Astrocyte of the cerebellum (primary cell): Measurements from ENCODE around the gene OR4F15.
"Not testable (repeated sequence)": the region's sequence is repeated elsewhere in the genome, so short reads cannot be mapped to it uniquely, and the experiment has no call there.

Experiments used
- DNase-seq: peaks from one replicate; pipeline ENCODE4 v3.0.0-alpha.2; 2011; ENCODE audit warnings: low read depth
- H3K4me3 ChIP-seq: 2 replicates; pipeline ENCODE4 v1.5.1; 2011; ENCODE audit warnings: mild to moderate bottlenecking, low read depth, low read length, moderate library complexity
- in situ Hi-C: cut with HindIII; loops from 2 replicates; pipeline ENCODE4 v1.10.0; 2017; ENCODE audit warnings: low sequenced_read_pairs
- TF ChIP-seq, protein P1 (sequence below): IDR thresholded peaks from 2 replicates; pipeline ENCODE4 v1.5.1; 2012; ENCODE audit warnings: low read length, low read depth, moderate library complexity, mild to moderate bottlenecking; ENCODE audit errors: missing control alignments

Gene OR4F15

DNA sequence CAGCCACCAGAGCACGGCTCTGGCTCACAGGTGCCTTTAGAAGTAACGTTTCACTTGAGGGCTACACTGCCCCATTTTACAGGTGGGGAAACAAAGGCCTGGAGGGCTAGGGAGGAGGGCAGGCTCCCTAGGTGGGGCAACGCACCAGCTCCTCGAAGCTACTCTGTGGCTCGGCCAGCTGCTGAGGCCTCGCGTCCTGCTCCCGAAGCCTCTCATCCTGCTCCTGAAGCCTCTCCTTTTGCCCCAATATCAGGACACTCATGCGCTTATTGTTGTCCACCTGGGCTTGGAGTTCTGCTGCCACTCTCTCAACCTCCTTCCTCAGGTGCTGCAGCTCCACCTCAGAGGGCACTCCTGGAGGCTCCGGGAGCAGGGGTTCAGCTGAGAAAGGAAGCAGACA is 36.9 kb upstream of the OR4F15 start:
- no peak overlapping the region for H3K4me3 ChIP-seq
- in situ Hi-C loops, result no loop called here
- no peak for DNase-seq
- TF ChIP-seq, protein P1, sequence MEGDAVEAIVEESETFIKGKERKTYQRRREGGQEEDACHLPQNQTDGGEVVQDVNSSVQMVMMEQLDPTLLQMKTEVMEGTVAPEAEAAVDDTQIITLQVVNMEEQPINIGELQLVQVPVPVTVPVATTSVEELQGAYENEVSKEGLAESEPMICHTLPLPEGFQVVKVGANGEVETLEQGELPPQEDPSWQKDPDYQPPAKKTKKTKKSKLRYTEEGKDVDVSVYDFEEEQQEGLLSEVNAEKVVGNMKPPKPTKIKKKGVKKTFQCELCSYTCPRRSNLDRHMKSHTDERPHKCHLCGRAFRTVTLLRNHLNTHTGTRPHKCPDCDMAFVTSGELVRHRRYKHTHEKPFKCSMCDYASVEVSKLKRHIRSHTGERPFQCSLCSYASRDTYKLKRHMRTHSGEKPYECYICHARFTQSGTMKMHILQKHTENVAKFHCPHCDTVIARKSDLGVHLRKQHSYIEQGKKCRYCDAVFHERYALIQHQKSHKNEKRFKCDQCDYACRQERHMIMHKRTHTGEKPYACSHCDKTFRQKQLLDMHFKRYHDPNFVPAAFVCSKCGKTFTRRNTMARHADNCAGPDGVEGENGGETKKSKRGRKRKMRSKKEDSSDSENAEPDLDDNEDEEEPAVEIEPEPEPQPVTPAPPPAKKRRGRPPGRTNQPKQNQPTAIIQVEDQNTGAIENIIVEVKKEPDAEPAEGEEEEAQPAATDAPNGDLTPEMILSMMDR, result no peak

DNA sequence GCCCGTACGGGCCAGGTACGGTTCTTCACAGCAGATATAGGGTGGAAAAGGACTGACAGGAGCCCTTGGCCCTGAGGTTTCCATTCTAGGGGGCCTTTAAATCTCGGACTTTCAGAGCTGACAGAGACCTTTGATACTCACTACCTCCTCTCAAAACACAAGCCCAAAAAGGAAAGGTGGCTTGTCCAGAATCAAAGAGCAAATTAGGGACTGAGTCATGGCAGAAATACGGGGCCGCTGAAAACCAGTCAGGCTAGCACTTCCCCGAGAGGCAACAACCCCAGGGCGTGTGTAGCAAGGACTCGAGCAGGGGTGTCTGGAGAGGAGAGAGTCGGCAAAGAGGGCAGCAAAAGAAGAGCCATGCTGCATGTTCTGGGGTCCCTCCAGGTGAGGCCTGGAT is 33.4 kb upstream of the OR4F15 start:
- H3K4me3 ChIP-seq, DNase-seq, in situ Hi-C loops: not testable (repeated sequence)

DNA sequence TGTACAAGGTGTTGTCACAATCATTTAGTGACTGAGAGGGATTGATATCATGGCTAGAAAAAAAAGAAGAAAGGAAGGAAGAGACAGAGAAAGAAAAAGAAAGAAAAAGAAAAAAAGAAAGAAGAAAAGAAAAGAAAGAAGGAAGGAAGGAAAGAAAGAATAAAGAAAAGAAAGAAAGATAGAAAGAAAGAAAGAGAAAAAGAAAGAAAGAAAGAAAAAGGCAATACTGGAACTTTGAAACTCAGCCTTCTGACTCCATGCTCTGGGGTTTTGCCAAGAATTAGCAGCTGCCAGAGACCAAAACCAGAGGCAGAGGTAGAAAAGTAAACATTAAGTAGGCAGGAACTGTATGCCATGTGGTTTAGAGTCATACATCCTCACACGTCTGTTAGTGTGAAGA is 31.8 kb upstream of the OR4F15 start:
- in situ Hi-C loops, H3K4me3 ChIP-seq: not testable (repeated sequence)
- peak; percentile 9 for DNase-seq

DNA sequence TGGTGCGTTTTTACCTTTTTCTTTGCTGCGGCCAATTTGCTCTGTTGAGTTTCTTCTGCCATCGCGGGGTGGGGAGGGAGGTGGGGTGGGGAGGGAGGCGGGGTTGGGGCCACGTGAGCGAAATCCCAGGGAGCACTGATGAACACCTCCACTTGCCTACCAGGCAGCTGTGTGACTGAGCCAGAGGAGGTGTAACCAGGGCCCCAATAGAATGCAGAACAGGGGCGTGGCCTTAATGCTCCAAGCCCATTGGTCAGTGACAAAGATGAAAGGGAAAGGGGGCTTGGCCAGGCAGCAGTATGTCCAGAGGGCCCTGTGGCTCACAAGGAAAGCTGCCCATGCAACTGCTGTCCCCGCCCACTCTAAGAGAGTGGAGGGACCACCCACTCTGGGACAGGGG is 30.1 kb upstream of the OR4F15 start:
- no peak overlapping the region for H3K4me3 ChIP-seq
- no peak for DNase-seq
- TF ChIP-seq, protein P1, result no peak
- in situ Hi-C loops, result no loop called here

DNA sequence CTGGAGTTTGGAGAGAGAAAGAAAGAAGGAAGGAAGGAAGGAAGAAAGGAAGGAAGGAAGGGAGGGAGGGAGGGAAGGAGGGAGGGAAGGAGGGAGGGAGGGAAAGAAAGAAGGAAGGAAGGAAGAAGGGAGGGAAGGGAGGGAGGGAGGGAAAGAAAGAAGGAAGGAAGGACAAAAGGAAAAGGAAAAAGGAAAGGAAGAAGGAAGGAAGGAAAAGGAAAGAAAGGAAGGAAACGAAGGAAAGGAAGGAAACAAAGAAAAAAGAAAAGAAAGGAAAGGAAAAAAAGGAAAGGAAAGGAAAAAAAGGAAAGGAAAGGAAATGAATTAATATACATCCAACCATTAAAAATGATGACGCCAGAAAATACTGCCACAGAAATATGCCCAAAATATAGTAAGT is 27.4 kb upstream of the OR4F15 start:
- no peak for DNase-seq
- in situ Hi-C loops, result no loop called here
- TF ChIP-seq, protein P1, result no peak
- H3K4me3 ChIP-seq, result no peak overlapping the region

DNA sequence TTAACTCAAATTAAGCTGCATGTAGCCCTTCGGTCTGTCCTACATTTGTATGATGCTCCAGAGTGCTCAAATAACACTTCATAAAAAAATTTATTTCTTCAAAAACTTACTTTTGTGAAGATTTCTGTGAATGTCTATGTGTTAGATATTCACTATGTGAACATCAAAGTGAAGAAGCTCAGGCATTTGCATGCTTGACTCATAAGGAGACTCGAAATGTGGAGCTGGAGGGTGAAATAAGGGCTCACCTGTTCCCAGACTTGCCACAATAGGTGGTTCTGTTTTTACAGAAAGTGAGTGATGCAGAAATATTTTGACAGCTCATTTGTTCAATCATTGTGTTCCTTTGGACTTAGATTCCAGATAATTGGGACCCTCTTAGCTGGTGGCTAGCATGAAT is 25.6 kb upstream of the OR4F15 start:
- in situ Hi-C loops, H3K4me3 ChIP-seq, DNase-seq: not testable (repeated sequence)

DNA sequence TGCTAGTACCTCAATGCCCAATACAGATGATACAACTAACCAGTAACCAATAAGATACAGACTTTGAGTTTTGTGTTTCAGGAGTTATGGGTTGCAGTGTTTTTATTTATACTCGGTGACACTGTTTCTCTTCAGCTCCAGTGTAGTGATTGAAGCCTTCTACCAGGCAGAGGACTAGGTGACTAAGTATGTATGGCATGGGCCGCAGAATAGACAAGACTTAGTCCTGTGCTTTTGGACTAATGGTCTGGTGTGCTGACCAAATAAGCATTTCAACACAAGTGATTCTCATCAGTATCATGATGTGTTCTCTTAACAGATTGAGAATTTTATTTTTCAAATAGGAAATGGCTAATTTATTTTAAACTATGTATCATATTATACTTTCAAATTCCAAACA is 24.0 kb upstream of the OR4F15 start:
- H3K4me3 ChIP-seq, in situ Hi-C loops, DNase-seq: not testable (repeated sequence)

DNA sequence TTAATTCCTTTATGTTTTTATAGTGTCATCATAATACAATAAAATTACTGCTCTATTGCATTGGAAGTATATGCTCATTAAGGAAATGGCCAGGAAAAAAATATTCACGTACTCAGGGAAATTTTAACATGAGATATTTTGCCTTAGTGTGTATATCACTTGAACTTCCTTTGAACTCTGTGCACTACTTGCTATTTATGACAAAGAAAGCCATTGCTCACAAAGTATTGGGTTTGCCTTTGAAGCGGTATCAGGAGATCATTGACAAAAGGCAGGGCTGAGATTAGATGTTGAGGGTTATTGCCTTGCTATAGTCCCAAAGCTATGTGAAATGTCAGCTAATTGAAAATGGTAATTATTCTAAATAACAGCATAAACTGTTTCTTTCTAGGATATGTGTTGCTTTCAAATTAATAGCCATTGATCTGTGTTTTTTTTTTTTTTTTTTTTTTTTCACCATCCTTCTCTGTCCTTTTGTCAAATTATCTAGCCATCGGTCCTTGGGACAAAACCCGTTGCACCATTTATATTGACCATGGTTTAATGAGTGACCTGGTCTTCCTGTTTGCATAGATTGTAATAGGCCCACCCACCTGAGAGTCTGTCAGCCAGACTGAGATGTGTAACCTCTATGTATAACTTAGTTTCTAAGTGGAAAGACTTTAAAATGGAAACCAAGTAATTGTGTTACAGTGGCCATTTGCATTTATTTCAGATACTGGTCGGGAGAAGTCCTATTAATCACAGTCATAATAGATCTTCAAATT is 23.3 kb upstream of the OR4F15 start:
- DNase-seq, in situ Hi-C loops, H3K4me3 ChIP-seq: not testable (repeated sequence)

DNA sequence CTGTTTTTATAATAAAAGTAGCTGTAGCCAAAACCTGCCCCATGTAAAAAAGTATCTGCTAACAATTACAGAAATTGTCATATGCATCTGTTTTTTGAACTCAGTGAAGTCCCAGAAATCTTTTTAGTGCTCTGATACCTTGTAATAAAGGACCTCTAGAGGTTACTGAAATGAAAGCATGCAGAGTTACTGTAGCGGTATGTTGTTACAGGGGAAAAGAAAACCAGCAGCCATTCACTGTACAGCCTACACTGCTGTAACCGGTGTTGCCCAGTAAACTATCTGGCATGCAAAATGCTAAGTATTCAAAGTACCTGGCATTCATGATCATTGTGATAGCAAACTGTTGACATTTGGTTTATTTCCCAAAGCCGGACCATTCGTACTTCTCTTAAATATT is 21.3 kb upstream of the OR4F15 start:
- DNase-seq, H3K4me3 ChIP-seq, in situ Hi-C loops: not testable (repeated sequence)

DNA sequence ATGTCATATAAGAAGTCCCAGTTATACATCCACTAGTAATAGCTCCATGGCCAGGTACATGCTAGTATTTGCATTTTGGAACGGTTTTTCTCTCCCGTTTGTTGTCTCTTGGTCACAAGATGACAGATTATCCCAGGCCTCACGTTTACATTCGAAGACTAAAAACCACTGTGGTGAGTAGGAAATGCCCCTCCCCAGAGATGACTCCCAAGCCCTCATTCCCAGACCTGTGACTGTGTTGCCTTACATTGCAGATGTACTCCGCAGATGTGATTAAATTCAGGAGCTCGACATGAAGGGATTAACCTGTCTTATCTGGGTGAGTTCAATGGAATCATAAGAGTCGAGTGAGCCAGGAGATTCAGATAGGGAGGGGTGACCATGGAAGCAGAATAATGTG is 18.0 kb upstream of the OR4F15 start:
- in situ Hi-C loops, H3K4me3 ChIP-seq, DNase-seq: not testable (repeated sequence)

DNA sequence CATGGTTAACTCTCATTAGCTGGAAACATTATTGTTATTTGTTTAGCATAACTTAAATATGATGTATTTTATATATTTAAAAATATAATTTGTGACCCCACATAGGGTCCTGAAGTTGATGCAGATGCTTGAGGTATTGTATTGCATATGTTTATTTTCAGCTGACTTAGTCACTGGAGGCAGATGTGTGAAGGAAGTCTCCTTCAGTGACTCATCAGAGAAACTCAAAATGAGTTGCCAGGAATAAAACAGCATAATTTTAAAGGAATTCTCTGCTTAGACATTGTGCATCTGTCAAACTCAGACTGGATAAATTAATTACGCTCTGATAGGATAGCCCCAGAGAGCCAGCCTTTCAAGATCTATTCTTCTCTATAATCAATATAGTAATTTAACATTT is 16.5 kb upstream of the OR4F15 start:
- no peak for DNase-seq
- in situ Hi-C loops, result no loop called here

More for the DNA sequence above, 16.5 kb upstream of the OR4F15 start:
- TF ChIP-seq, protein P1, result no peak
- no peak overlapping the region for H3K4me3 ChIP-seq
